ENCODE results near the gene EIF4E2.

EIF4E2 gene

GRCh38 chr2:232538671-232539070 is 11.8 kb upstream of the EIF4E2 start:
- no peak for DNase-seq (ENCODE audit: low spot score)

- no peak for DNase-seq (ENCODE audit: low spot score)
These were observed 10.9 kb upstream of the EIF4E2 start, which contains the start of gene CHRNG for GRCh38 chr2:232539298-232540231. Gene CHRNG, plus strand, starts transcription at chr2:232539692. Its CDS starts 56 bp downstream, at chr2:232539748.

DNA sequence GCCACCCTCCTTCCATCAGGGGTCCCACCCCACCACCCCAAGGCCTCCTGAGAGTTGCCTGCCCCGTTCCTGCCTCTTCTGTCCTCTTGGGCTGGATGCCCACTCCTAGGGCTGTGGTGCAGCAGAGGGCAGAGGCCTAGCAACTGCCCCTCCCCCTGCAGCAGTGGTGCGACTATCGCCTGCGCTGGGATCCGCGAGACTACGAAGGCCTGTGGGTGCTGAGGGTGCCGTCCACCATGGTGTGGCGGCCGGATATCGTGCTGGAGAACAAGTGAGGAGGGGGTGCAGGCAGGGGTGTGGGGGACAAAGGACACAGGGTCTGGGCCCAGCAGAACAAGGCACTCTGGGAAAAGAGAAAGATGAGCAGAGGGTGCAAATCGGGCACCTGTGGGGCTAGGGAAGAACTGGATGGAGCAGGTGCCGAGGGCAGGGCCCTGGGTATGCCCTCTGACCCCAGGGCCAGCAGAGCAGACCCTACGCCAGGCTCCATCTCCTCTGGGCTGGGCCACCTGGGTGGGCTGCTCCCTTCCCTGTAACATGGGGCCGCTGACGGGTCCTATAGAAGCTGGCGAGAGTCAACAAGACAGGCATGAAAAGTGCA is 9.9 kb upstream of the EIF4E2 start:
- DNase-seq (ENCODE audit: low spot score): no peak

DNA sequence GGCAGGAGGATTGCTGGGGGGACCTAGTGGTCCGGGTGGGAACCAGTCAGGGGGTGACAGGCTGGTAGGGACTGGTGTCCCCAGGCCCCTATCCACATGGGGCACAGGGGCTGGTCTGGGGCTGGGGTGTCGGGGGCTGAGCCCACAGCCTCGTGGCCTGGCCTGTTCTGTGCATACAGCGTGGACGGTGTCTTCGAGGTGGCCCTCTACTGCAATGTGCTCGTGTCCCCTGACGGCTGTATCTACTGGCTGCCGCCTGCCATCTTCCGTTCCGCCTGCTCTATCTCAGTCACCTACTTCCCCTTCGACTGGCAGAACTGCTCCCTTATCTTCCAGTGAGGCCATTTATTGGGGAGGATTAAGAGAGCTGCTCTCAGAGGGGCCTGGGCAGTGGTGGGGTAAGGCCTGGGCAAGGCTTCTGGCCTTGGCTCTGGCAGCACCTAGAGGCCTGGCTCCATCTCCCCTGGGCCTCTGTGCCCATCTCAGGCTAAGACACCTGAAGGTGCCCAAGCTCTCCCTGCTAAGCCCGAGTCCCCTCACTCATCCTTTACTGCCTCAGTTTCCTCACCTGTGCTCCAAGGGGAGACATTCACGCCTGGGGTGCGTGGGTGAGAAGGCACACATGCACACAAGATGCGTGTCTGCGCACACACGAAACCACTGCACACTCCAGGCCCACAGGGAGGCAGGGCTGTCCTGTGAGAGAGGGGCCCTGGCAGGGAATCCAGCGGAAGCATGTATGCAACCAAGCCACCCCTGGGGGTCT is 9.1 kb upstream of the EIF4E2 start:
- DNase-seq (ENCODE audit: low spot score): no peak

- DNase-seq (ENCODE audit: low spot score): no peak
These were observed 8.4 kb upstream of the EIF4E2 start for GRCh38 chr2:232541961-232542714.

- DNase-seq (ENCODE audit: low spot score): no peak
These were observed 7.6 kb upstream of the EIF4E2 start for GRCh38 chr2:232542715-232543467.

DNA sequence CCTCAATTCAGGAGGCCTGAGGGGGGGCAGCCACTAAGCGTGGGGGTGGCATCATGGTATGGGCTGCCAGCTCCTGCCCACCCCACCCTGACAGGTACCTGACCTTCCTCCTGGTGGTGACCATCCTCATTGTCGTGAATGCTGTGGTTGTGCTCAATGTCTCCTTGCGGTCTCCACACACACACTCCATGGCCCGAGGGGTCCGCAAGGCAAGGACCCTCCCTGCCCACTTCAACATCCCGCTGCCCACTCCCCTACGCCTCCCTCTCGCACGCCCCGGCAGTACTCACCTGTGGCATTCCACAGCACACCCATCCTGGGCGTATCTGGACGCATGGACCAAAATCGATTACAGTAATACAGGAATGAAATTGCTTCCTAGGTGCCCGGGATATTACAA is 7.0 kb upstream of the EIF4E2 start:
- DNase-seq (ENCODE audit: low spot score): no peak

GRCh38 chr2:232543928-232544631 is 6.4 kb upstream of the EIF4E2 start:
- no peak for DNase-seq (ENCODE audit: low spot score)

DNA sequence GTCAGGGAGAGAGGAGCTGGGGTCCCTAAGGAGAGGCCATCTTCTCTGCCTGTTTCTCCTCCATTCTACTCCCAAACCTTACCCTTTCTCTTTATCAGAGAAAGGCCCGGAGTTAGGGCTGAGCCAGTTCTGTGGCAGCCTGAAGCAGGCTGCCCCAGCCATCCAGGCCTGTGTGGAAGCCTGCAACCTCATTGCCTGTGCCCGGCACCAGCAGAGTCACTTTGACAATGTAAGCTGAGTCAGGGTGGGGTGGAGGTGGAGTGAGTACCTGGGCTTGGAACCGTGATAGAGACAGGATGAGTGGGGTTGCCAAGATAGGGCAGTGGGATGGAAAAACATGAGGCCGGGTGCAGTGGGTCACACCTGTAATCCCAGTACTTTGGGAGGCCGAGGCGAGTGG is 5.8 kb upstream of the EIF4E2 start:
- DNase-seq (ENCODE audit: low spot score): no peak

GRCh38 chr2:232545511-232546375 is 4.7 kb upstream of the EIF4E2 start:
- no peak for DNase-seq (ENCODE audit: low spot score)

DNA sequence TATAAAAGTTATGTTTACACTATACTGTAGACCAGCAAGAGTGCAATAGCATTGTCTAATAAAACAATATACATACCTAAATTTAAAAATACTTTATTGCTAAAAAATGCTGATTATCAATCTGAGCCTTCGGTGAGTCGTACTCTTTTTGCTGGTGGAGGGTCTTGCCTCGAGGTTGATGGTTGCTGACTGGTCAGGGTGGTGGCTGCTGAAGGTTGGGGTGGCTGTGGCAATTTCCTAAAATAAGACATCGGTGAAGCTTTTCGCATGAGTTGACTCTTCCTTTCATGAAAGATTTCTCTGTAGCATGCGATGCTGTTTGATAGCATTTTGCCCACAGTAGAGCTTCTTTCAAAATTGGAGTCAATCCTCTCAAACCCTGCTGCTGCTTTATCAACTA is 2.5 kb upstream of the EIF4E2 start:
- no peak for DNase-seq (ENCODE audit: low spot score)

GRCh38 chr2:232549655-232550353 is 685 bp upstream of the EIF4E2 start:
- no peak for DNase-seq (ENCODE audit: low spot score)

DNA sequence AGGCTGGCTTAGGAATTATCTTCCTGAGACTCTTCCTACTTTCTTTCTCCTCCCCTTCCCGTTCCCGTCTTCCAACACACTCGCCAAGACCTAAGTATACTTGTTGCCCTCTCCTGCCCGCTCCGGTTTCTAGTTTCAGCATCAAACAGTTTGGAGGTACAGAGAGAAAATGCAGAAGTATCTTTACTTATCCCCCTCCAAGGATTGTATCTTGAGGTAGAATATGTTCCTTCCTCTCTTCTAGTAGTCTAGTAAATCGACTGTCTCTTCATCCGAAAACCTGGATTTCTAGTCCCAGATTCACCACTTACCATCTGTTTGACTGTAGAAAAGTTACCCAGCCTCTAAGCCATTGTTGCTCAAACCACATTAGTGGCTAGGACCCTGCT is 755 bp downstream of the EIF4E2 start:
- DNase-seq (ENCODE audit: low spot score): no peak

DNA sequence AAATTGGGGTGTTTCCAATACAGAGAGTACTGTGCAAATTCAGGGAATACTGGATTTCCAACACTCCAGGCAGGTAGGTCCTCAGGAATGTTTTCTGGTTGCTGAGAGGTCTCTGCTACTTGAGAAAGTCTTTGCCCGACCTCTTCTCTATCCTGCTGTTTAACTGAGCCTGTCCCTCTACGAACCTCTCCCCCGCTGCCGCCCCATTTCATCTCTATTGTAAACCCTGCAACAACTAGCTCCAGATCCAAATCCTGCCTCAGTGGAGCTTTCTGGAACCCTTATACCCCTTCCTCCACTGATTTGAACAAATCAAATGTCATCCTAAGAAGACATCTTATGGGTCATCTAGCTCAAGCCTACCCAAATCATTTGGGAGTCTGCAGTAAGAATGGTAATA is 1.3 kb downstream of the EIF4E2 start:
- no peak for DNase-seq (ENCODE audit: low spot score)

DNA sequence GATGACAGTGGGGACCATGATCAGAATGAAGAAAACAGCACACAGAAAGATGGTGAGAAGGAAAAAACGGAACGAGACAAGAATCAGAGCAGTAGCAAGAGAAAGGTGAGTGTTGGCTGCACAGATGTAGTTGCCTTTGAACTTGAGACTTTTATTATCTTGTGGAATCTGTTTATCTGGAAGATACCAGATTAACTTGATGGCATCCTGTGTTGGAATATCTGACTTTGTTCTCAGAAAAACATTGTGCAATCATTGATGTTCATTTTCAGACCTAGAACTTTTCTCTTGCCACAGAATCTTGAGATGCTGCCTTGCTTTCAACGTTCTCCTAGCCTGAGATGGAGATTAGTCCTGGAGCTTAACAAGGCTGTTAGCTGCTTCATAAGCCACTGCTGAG is 5.9 kb downstream of the EIF4E2 start:
- no peak for DNase-seq (ENCODE audit: low spot score)

DNA sequence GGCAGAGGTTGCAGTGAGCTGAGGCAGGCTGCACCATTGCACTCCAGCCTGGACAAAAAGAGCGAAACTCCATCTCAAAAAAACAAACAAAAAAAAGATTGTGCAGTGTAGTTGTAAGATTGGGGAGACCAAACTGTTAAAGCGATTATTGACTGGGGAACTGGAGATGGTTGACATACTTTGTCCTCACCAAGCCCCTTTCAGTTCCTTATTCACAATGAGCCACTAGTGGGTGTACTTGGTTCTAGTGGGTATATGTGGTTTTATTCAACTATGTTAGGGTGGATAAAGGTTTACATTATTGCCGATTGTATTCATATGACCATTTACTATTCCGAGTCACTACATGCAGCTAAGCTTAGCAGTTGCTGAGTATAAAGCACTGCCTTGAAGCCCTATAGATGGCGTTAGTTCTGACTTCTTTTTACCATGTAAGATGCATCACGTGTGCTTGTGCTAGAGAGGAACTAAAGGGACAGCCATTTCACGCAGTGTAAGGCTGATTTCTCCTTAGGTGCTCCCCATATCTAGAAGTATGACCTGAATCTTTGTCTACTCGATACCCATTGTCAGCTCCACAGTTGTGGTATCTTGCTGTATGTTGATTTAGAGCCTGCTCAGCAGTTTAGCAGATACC is 12.1 kb downstream of the EIF4E2 start:
- no peak for DNase-seq (ENCODE audit: low spot score)

GRCh38 chr2:232563580-232563979 is 13.1 kb downstream of the EIF4E2 start:
- DNase-seq (ENCODE audit: low spot score): no peak

- DNase-seq (ENCODE audit: low spot score): no peak
These were observed 17.2 kb downstream of the EIF4E2 start for GRCh38 chr2:232567721-232568120.

DNA sequence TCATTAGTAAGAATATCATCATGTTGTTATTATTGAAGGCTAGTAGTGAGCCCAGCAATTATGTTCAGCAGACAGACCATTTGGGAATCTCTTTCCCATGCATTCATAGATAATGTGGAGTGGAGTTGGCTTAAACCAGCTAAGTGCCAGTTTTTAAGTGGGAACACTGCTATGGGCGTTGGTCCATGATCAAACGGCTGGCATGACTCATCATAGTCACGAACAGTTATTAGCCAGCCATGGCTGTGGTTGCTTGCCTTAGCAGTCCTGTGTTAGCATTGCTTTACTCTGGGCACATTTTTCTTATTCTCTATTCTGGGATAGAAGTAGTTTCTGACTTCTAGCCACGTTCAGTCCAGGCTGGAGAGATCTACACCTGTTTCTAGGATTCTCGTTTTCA is 17.7 kb downstream of the EIF4E2 start:
- DNase-seq (ENCODE audit: low spot score): no peak

Measured in HuH-7.5 (cell line).